GM19463 (cell line): ENCODE measurements around the gene TP73.

ENCODE experiments used
- ATAC-seq: cut with Tn5 transposase; IDR thresholded peaks from one replicate; pipeline ENCODE4 v1.9.1; 2021; ENCODE audit warnings: mild to moderate bottlenecking, moderate library complexity; ENCODE audit not compliant: unreplicated experiment

The TP73 gene

GRCh38 chr1:3633344-3634058 is 18.8 kb upstream of the TP73 start:
- ATAC-seq, result no peak

- no peak for ATAC-seq
These were observed 18.1 kb upstream of the TP73 start for GRCh38 chr1:3634059-3634800.

GRCh38 chr1:3636080-3636479 is 16.2 kb upstream of the TP73 start:
- ATAC-seq, result no peak

- ATAC-seq, result no peak
These were observed 15.8 kb upstream of the TP73 start for GRCh38 chr1:3636531-3636930.

GRCh38 chr1:3638027-3638426 is 14.3 kb upstream of the TP73 start:
- ATAC-seq, result no peak

GRCh38 chr1:3638676-3639075 is 13.6 kb upstream of the TP73 start:
- no peak for ATAC-seq

GRCh38 chr1:3639397-3639911 is 12.9 kb upstream of the TP73 start:
- ATAC-seq, result no peak

- ATAC-seq, result no peak
These were observed 12.0 kb upstream of the TP73 start for GRCh38 chr1:3640121-3640837.

GRCh38 chr1:3641046-3641760 is 11.1 kb upstream of the TP73 start:
- ATAC-seq, result no peak

- no peak for ATAC-seq
These were observed 10.5 kb upstream of the TP73 start for GRCh38 chr1:3641816-3642215.

GRCh38 chr1:3642919-3643675 is 9.2 kb upstream of the TP73 start:
- ATAC-seq, result no peak

GRCh38 chr1:3644273-3644672 is 8.0 kb upstream of the TP73 start:
- no peak for ATAC-seq

GRCh38 chr1:3645247-3645646 is 7.1 kb upstream of the TP73 start:
- no peak for ATAC-seq

GRCh38 chr1:3645666-3646355 is 6.5 kb upstream of the TP73 start:
- no peak for ATAC-seq

- ATAC-seq, result no peak
These were observed 5.7 kb upstream of the TP73 start for GRCh38 chr1:3646596-3646995.

- peak; percentile 77 for ATAC-seq
These were observed 2.7 kb upstream of the TP73 start, which contains the start of gene WRAP73 for GRCh38 chr1:3649342-3650247. TSS of gene WRAP73 (minus strand) at chr1:3650103. CDS start at chr1:3649999, 104 bp downstream.

GRCh38 chr1:3650248-3651025 is 1.9 kb upstream of the TP73 start:
- no peak for ATAC-seq
